Right lobe of liver (tissue), 4 donors: Measurements from ENCODE around the gene PIK3R4.

Experiments used
- POLR2A ChIP-seq: fragments of 450-650 bp; IDR thresholded peaks from one replicate; pipeline ENCODE4 v1.6.1; 2017; ENCODE audit warnings: antibody characterized with exemption, mild to moderate bottlenecking
- TF ChIP-seq, protein P1 (sequence below), 4 donors: fragments of 200-600 bp in 3 of 4; fragments of 450-650 bp in 1 of 4; IDR thresholded peaks; one replicate each; pipeline versions ENCODE4 v1.5.1 to v1.8.0; 2016 to 2022; ENCODE audit warnings: antibody characterized with exemption in 4 of 4, mild to moderate bottlenecking in 2 of 4
- donor health status: DM: no; HTN: no; CAD: no.
- donor health status: DM: no; HTN: no; CAD: no.
- donor health status: DM: no; HTN: yes; CAD: no.

DNA sequence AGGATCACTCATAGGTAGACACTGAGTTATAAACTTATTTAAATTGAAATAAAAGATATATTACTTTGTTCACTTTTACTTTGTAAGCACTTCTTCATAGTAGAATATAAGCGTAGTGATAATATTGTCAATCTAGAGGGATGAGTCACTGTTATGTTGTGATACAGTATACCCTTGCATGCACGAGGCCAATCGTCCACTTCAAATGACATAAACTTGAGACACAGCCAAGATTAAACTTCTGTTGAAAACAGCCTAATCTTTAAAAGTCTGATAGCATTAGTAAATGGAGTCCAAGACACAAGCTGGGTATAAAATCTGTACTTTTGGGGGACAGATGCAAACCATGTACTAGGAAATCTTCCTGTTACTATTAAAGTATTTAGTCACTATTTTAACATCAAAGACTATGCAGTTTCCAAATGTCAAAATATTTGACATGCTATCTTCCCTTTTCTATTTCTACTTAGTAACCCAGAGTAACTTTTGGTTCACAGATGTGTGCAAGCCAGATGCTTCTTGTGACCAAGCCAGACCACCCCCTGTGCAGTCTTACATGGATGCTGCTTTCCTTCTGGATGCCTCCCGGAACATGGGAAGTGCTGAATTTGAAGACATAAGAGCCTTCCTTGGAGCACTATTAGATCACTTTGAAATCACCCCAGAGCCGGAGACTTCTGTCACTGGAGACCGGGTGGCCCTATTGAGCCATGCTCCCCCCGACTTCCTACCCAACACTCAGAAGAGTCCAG is 85.3 kb downstream of the PIK3R4 start:
- TF ChIP-seq, protein P1, sequence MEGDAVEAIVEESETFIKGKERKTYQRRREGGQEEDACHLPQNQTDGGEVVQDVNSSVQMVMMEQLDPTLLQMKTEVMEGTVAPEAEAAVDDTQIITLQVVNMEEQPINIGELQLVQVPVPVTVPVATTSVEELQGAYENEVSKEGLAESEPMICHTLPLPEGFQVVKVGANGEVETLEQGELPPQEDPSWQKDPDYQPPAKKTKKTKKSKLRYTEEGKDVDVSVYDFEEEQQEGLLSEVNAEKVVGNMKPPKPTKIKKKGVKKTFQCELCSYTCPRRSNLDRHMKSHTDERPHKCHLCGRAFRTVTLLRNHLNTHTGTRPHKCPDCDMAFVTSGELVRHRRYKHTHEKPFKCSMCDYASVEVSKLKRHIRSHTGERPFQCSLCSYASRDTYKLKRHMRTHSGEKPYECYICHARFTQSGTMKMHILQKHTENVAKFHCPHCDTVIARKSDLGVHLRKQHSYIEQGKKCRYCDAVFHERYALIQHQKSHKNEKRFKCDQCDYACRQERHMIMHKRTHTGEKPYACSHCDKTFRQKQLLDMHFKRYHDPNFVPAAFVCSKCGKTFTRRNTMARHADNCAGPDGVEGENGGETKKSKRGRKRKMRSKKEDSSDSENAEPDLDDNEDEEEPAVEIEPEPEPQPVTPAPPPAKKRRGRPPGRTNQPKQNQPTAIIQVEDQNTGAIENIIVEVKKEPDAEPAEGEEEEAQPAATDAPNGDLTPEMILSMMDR (IDR thresholded peaks at IDR 0.05), result no peak
- TF ChIP-seq POLR2A, result no peak
